ENCODE results near the gene NSMCE1.

GRCh38 chr16:27253526-27253930 lies 15.0 kb downstream of the NSMCE1 start:
- TF ChIP-seq CTCF (IDR thresholded peaks at IDR 0.05; ENCODE audit: insufficient read depth, low read length) (no peak), POLR2AphosphoS5 (IDR thresholded peaks at IDR 0.05; ENCODE audit: low read depth) (no peak)
